HG03280 (cell line): ENCODE measurements around the gene ERICH4.
"Not testable (repeated sequence)": the region's sequence is repeated elsewhere in the genome, so short reads cannot be mapped to it uniquely, and the experiment has no call there.

Source experiments
- ATAC-seq: cut with Tn5 transposase; IDR thresholded peaks from one replicate; pipeline ENCODE4 v1.9.1; 2021; ENCODE audit warnings: mild to moderate bottlenecking, moderate library complexity; ENCODE audit not compliant: unreplicated experiment

ERICH4 gene

GRCh38 chr19:41442473-41443355 lies at the start of gene ERICH4:
Gene ERICH4 (plus strand): TSS chr19:41443156. CDS start chr19:41443170, 14 bp downstream.
- no peak for ATAC-seq

GRCh38 chr19:41395355-41395754 lies 47.6 kb upstream of the ERICH4 start:
- no peak for ATAC-seq

- ATAC-seq = peak; percentile 95
These were observed 45.6 kb upstream of the ERICH4 start, which contains the start of the genes BCKDHA and EXOSC5 for GRCh38 chr19:41397086-41398049. Gene BCKDHA (plus strand): TSS chr19:41397818. CDS start chr19:41397828, 10 bp downstream. Gene EXOSC5 (minus strand): TSS chr19:41397359. CDS start chr19:41397328, 31 bp downstream.

- ATAC-seq = no peak
These were observed 44.9 kb upstream of the ERICH4 start for GRCh38 chr19:41398050-41398418.

- ATAC-seq = no peak
These were observed 44.4 kb upstream of the ERICH4 start for GRCh38 chr19:41398598-41398997.

GRCh38 chr19:41399091-41399490 lies 43.9 kb upstream of the ERICH4 start:
- ATAC-seq = no peak

- no peak for ATAC-seq
These were observed 43.4 kb upstream of the ERICH4 start for GRCh38 chr19:41399525-41399924.

GRCh38 chr19:41401483-41401882 lies 41.5 kb upstream of the ERICH4 start:
- no peak for ATAC-seq

GRCh38 chr19:41402010-41402409 lies 40.9 kb upstream of the ERICH4 start:
- ATAC-seq = no peak

- ATAC-seq = no peak
These were observed 39.6 kb upstream of the ERICH4 start for GRCh38 chr19:41403181-41403970.

- ATAC-seq = no peak
These were observed 37.2 kb upstream of the ERICH4 start for GRCh38 chr19:41405776-41406175.

- ATAC-seq = no peak
These were observed 35.7 kb upstream of the ERICH4 start for GRCh38 chr19:41407271-41407670.

GRCh38 chr19:41408256-41408655 lies 34.7 kb upstream of the ERICH4 start:
- no peak for ATAC-seq

- not testable (repeated sequence) for ATAC-seq
These were observed 34.1 kb upstream of the ERICH4 start for GRCh38 chr19:41408846-41409245.

- ATAC-seq = no peak
These were observed 33.7 kb upstream of the ERICH4 start for GRCh38 chr19:41409288-41409687.

- ATAC-seq = no peak
These were observed 32.5 kb upstream of the ERICH4 start for GRCh38 chr19:41410336-41411054.

- no peak for ATAC-seq
These were observed 31.6 kb upstream of the ERICH4 start for GRCh38 chr19:41411100-41411967.

GRCh38 chr19:41411968-41412265 lies 31.0 kb upstream of the ERICH4 start:
- ATAC-seq = no peak

- ATAC-seq = no peak
These were observed 30.0 kb upstream of the ERICH4 start for GRCh38 chr19:41412953-41413352.
